CD4-positive, alpha-beta T cell treated with Interferon alpha-2 for 1 hour (primary cell): ENCODE measurements around the gene CILP2.

Experiments used
- DNase-seq, 2 donors: peaks; one replicate each; pipeline ENCODE4 v3.0.0-alpha.2; 2020 to 2022

Gene CILP2

DNA sequence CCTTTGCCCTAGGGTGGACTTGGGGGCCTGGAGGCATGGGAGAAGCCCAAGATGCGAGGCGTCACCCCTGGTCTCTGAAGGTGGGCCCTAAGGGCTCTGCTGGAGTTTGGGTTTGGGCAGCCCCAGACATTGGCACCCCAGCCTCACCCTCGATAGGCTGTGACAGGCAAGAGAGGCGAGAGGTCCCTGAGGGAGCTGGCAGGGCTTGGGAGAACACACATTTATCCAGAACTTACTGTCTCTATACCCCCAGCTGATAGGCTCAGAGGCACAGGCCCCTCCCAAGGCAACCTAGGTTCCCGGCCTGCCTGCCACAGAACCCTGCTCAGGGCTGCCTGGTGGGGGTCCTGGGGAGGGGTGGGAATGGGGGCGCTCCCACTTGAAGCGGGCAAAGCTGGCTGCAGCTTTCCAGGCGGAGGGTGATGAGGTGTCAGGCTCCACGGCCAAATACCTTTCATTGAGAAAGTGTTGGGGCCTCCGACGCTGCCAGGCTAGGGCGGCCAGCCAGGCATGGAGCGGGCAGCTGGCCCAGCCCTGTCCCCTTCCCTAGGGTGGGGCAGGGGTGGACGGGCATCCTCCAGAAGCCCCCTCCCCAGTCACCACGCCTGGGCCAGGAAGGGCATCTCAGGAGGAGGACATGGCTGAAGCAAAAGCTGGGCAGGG is 9.7 kb downstream of the CILP2 start:
- DNase-seq, result no peak

DNA sequence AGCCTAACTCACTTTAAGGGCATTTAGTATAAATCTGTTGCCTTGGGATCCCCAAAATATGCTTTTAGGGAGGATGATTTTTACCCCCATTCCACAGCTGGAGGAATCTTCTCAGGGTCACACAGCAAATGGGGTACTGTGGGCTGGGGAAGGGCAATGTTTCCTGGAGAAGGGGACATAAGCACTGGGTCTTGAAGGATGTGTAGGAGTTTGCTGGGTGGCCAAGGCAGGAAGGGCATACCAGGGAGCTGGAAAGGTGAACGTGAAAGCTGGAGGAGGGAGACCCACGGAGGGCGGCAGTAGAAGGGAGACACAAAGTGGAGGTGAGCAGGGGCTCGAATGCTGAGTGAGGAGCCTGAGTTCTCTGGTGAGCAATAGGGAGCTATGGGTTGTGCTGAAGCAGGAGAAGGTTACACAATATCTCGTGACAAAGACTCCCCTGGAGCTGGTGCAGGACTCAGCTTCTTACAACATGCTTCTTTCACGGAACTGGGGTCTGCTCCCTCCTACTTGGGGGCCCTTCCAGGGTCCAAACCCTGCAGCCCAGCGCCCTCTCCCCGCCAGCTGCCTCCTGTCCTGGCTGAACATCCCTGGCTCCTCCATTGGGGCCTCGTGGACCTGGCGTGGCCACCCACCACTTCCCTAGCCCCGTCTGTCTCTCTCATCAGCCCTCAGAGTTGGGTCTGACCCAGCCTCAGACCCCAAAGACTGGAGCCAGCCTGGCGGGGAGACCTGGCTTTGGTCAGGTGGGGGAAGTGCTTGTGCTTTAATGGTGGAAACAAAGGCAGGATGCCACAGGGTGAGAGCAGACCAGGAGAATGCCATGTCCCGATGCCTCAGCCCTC is 11.1 kb downstream of the CILP2 start:
- DNase-seq, result no peak

DNA sequence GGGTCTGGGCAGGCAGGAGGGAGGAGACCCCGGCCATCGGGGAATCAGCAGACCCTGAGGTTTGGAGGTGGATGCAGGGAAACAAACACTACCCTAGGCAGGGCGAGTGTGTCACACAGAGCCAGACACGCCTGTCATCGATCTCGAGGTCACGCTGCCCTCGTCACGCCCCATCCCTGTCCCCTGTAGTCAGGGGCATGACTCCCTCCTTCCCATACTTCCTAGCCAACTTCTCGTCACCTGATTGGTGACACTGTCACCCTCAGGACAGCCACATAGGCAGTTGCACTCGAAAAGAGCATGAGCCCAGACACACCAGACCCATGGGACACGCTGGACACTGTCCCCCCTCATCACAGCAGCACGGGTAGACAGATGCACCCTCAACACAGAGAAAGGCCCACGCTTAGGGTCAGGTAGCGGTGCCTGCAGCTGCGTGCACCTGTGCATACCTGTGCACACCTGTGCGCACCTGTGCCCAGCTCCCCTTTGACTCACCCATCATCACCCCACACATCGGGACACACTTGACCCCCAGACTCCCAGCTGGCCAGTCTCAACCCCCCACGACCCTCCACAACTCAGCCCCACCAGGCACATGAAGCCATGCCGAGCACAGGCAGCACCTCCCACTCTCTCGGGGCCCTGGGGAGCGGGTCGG is 11.9 kb downstream of the CILP2 start:
- DNase-seq, result no peak

DNA sequence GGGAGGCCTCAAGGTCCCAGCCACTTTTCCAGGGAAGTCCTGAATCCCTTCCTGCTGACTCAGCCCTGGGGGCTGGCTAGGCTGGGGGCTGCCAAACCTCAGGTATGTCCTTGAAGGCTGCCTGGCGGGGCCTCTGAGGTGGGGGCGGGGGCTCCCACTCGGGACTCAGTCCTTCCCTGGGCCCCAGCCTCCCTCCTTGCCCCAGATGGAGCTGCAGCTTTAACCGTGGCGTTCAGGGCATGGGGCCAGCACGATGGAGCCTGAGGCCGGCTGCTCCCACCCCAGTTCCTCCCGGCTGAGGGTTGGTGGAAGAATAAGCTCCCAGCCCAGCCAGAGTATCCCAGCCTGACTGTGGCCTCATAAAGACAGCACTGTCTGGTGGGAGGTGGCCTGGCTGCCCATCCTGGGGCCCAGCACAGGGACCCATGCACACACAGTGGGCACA is 12.4 kb downstream of the CILP2 start:
- DNase-seq, result no peak

DNA sequence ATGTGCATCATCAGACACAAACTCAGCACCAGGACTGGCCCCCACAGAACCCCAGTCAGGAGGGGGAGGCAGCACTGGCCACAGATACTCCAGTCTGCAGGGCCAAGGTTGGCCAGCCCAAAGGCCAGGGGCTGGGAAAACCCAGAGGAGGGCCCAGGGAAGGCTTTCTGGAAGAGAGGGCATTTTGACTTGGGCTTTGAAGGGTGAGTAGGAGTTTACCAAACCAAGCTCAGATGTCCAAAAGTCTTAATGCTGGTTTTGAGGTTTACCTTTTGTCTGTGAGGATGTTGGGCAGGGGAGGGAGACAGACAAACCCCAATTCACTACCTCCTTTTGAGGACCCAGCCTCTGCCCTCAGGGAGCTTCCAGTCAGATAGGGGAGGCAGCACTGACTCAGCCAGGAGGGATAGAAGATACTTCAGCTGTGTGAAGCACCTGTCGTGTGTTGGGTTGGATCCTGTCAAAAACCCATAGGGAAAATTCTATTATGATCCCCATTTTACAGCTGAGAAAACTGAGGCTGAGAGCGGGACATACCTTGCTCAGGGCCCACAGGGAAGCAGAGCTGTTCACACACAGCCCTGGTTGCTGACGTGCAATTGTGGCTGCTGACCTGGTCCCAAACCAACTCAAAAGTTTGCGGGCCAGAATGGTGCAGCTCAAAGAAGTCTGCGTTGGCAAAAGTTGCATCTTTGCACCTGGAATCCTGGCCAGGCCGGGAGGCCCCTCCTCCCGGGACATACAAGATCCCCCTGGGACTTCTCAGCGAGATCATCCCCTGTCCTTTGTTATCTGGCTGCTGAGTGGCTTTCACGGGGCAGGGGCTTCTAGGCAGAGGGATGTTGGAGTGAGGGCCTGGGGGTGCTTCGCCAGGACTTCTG is 13.1 kb downstream of the CILP2 start:
- no peak for DNase-seq

DNA sequence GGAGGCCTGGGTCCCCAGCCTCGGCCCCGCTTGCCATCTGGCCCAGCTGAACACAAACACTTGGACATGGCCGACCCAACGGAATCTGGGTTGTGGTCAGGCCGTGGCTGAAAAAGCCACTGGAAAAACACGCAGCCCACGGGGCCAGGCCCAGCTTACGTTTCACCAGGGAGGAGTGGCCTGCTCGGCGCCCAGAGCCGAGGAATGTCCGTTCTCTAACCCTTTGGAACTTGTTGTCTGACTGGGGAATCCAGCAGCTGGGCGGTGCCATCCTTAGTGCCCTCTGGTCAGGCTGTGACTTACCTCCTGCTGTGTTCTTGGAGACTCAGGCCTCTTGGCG is 13.8 kb downstream of the CILP2 start:
- no peak for DNase-seq

DNA sequence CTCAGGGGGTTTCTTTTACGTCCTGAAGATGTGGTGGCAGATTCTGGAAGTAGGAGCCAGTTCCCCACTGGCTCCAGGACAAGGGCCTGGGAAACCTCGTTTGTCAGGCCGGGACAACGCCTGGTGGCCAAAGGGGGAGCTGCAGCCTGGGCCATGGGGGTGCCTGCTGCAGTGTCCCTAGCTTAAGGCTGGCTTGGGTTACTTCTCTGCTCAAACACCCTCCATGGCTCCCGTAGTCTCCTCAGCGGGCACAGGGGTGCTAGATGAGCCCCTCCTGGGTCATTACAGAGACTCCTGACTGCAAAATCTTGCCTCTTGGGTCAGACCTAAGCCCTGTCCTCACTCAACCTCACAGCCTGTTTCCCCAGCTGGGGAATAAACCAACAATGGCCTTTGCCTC is 14.7 kb downstream of the CILP2 start:
- peak in 1 of 2 donors; percentile 35 for DNase-seq

DNA sequence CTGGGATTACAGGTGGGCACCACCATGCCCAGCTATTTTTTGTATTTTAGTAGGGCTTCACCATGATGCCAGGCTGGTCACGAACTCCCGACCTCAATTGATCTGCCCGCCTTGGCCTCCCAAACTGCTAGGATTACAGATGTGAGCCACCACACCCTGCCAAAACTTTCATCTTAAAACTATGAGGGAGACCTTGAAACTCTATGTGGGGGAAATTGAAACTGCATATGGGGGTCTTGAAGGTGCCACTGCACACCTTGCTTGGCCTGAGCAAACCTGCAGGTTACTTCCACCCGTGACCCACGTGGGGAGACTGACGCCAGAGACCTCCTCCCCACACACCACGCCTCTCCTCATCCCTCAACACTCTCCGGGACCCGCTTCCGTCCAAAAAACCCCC is 15.6 kb downstream of the CILP2 start:
- DNase-seq, result no peak

DNA sequence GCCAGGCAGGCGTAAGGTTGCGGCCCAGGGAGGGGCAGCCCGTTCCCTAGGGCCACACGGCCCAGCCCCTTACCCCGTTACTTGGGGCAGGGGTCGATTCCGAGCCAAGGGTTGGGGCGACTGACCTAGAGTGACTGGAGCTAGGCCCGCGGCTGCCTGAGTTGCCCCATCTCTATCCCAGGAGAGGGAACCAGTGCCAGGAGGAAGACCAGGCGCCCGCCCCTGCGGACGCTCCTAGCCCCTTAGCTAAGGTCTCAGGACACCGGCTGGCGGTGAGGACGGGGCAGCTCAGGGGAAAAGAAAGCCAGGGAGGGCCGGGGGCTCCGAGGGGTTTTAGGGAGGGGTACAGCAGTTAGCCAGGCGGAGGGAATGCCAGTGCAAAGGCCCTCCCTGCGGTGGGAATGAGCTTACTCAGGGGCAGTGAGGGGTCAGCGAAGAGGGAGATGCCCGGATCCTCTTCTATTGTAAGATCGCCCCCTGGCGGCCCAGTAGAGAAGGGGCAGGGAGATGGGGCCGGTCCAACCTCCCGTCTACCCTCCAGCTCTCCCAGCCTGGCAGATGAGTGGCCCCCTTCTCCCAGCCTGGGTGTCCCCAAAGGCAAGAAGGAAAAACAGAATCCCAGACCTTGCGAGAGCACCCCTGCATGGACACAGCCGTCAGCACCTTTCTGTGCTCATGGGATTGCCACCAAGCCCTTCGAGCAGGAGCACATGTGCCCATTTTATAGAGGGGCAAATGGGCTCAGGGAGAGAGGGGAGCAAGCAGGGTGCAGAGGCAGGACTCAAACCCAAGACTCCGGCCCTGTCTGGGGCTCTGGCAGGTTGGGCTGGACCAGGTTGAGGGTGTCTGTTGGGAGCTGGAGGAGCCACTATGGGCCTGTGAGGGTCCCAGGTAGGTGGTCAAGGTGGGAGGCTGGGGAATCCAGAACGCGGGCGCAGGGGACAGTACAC is 16.3 kb downstream of the CILP2 start:
- DNase-seq, result peak; percentile 48 to 64

DNA sequence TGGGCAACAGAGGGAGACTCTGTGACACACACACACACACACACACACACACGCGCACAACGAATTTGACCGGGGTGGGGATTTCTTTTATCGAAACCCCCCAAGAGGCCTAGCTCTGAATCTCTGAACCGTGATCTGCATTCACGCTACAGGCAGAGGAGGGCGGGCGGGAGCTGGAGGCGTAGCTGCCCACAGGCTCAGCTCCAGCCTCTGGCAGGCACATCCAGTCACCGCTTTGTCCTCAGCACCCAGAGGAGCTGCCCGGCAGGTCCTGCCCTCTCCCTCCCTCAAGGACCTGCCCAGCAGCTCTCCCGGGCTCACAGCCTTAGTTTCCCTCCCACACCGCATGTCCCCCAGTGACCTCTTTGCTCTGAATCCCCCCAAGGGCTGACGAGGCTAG is 20.0 kb downstream of the CILP2 start:
- DNase-seq, result no peak

DNA sequence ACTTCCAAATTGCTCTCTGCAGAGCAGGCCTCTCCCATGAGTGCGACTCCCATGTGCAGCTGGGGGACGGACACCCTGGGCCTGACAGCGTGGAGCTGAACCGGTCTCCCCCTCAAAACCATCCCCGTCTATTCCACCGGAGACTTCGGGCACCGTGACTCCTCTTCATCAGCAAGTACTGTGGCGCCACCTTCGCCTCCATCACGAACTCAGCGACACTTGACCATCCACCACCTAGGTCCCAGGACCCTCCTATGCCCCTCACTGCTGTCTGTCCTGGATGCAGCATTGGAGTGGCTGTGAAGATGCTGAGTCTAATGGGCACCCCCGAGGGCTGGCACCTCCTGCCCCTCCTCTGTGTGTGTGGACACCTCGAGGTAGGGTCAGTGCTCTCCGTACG is 20.6 kb downstream of the CILP2 start:
- DNase-seq, result no peak

DNA sequence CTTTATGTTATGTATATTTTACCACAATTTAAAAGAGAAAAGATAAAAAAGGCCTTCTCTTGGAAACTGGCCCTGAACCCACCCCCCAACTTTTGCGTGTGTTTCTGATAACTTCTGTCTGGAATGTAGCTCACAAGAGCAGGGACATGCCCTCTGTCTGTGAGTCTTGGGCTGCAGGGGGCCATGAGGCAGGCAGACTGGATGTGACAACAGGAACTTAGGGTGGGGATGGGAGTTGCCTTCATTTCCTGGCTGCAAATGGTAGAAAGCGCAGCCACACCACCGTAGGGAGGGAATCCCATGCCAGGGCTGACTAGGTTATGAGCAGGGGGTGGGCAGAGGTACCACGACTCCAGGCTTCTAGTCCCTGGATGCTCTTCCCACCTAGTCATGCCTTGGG is 21.9 kb downstream of the CILP2 start:
- DNase-seq, result no peak

DNA sequence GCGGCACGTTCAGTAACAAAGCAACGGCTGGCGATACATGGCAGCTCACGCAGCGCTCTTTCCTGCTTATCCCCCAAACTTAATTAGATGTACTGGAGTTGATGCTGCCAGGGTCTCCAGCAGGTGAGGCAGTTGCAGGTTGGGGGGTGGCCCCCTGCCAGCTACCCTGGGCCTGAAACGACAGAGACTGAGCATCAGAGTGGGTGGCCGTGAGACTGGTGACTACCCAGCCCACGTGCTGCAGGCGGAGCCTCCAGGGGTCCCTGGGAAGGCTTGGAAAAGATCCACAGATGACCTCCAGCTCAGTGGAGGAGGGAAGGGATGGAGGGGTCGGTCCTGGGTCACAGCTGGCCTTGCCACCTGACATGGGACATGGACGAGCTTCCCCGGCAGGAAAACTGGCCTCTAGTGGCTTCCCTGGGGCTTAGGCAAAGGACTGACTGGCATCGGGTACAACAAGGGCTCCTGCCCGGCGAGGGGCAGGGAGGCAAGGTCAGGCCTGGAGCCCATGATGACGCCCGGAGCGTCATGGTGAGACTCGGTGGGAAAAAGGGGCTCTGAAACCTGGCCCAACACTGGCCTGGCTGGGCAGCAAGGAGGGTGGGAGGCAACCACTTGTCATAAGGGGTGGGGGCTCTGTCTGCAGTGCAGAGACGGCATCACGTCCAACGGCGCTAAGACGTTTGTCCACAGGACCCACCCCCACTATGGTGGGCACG is 24.0 kb downstream of the CILP2 start:
- DNase-seq, result no peak

DNA sequence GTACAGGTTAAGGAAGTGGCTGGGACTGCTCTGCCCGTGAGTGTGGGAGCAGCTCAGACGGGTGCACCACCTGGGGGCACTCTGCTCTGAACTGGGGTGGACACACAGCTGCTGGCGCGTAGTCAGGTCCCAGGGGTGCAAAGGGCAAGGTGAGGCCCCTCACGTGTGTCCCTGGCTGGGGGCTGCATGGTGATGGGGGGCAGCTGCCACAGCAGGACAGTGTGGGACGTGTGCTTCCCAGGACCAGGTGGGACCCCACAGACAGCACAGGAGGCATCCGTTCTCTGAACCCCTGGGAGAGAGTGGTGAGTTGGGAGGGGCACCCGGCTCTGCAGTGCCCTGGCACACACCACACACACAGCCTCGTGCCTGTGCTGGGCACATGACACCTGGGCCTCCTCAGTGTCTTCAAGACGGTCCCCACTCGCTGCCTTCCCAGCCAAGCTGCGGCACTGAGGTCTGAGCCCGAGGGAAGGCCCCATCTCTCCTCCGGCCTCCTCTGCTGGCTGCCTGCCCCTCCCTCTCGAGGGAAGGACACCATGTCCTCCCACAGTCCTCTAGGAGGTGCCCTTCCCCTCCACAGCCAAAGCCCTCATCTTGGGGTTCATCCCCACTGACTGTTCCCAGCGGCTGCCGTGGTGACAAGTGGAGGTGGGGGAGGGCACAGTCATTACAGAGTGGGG is 24.7 kb downstream of the CILP2 start:
- peak; percentile 36 to 64 for DNase-seq

DNA sequence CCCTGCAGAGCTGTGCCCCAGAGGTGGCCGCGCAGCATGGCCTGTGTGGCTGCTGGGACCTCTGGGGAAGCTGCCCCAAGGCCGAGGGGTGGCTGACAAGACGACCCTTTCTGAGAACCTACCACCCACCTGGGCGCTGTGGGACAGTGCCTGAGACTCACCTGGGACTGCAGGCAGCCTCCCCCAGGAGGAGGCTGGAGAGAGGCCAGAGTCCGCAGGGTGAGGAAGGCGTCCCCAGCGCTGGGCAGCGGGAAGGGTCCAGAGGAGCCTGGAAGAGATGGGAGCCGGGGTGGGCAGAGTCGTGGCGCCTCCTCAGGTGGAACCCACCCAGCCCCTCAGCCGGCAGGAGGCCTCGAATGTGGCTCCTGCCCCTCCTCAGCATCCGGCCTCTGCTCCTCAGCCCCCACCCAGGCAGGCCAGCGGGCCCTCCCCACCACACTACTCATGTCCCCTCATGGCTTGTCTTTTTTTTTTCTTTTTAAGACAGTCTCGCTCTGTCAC is 25.3 kb downstream of the CILP2 start:
- DNase-seq, result no peak

DNA sequence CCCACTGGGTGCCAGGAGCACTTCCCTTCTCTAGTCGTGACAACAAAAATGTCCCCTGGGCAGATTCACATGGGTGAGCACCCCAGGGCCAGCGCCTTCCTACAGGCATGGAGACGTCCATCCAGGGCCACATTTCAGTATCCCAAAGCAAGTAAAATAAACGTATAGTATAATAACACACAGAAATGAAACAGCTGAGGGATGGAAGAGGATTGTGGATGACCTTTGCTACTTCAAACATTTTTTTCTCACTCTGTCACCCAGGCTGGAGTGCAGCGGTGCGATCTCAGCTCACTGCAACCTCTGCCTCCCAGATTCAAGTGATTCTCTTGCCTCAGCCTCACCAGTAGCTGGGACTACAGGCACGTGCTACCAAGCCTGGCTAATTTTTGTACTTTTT is 28.2 kb downstream of the CILP2 start:
- no peak for DNase-seq

DNA sequence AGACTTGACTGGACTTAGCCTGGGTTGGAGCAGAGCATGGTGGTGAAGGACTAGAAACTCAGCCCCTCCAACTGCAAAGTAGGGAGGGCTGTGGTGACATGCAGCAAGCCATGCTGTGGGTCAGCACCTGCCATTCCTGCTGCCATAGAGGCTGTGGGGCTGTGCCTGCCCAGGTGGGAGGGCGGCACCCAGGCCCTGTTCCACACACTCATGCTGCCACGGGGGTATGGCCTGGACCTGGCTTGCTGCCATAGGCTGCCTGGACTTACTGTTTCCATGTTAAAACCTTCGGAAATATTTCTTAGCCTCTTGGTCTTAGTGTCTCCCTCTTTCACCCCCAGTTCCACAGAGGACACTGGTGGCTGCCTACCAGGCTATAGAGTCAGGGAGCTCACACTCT is 29.3 kb downstream of the CILP2 start:
- no peak for DNase-seq

DNA sequence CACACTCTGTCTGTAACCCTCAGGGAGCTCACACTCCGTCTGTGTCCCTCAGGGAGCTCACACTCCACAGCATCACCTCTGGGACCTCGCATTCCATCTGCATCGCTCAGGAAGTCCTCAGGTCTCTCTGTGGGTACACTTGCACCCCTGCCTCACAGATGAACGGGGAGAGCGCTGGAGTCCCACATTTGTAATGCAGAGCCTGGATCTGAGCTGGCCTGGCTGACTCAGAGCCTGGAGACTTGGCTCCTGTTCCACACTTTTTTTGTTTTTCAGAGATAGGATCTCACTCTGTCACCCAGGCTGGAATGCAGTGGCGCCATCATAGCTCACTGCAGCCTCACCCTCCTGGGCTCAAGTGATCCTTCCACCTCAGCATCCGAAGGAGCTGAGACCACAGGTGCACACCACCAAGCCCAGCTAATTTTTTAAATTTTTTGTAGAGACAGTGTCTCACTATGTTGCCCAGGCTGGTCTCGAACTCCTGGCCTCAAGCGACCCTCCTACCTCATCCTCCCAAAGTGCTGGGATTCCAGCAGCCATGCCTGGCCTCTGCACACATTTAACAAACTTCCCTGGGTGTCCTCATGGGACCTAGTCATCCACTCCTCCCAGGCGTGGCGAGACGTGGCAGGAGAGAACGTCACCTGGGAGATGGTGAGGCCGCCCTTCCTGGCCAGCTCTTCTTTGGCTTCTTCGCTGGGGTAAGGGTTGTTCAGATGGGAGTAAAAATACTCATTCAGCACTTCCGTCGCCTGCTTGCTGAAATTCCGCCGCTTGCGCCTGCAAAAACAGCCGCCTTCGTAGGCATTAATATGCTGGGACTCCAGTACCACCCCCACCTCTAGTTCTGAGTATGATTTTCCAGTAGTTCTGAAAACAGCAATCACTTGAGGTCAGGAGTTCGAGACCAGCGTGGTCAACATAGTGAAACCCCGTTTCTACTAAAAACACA is 31.0 kb downstream of the CILP2 start:
- DNase-seq, result no peak

DNA sequence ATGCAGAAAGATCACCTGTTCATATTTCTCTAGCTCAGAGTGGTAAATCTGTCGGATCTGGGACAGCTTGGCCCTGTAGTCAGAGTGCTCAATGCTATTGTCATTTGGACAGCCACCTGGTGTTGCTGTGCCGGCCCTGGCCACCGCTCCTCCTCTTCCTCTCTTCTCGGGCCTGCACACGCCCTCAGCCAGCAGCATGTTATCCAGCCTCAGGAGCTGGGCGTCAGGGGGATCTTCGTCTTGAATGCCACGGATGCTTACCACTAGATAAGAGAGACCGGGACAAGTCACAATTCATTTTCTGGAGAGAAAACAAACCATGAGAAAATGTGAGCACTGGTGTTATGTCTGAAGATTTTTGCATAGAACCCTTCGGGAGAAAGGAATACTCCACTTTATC is 32.5 kb downstream of the CILP2 start:
- no peak for DNase-seq
